HepG2 (cell line): Measurements from ENCODE around the gene UNC13D. TPM values are rescaled to one million over a fixed set of nuclear protein-coding genes. Genes with fewer than 3 reads are reported as not detected.
A peak's percentile ranks its signal among the peaks of the same experiment; 100 is the strongest.

Source experiments
- CHD2 ChIP-seq: IDR thresholded peaks from 2 replicates; pipeline ENCODE4 v1.6.1; 2011; ENCODE audit warnings: low read depth, low read length, improper control_type of control experiment
- IKZF4 ChIP-seq: sonication (generic); formaldehyde crosslinking; IDR thresholded peaks from 2 replicates; pipeline ENCODE4 v1.5.1; 2020; ENCODE audit warnings: borderline replicate concordance, mild to moderate bottlenecking, low read depth, missing genetic modification reagents; ENCODE audit errors: not compliant biosample characterization
- IRX3 ChIP-seq: sonication (generic); formaldehyde crosslinking; IDR thresholded peaks from 2 replicates; pipeline ENCODE4 v1.8.1; 2023; ENCODE audit warnings: mild to moderate bottlenecking, low read depth, missing genetic modification reagents, borderline replicate concordance
- JARID2 ChIP-seq: sonication (generic); formaldehyde crosslinking; IDR thresholded peaks from 2 replicates; pipeline ENCODE4 v1.8.1; 2023; ENCODE audit warnings: missing genetic modification reagents, inconsistent platforms; ENCODE audit not compliant: insufficient replicate concordance
- MTA1 ChIP-seq: sonication (generic); formaldehyde crosslinking; IDR thresholded peaks from 2 replicates; pipeline ENCODE4 v1.4.0; 2020; ENCODE audit warnings: missing genetic modification reagents, mild to moderate bottlenecking, borderline replicate concordance
- NCOA5 ChIP-seq: sonication (generic); formaldehyde crosslinking; IDR thresholded peaks from 2 replicates; pipeline ENCODE4 v1.4.0; 2020; ENCODE audit warnings: missing genetic modification reagents
- NFE2L1 ChIP-seq: sonication (generic); formaldehyde crosslinking; IDR thresholded peaks from 2 replicates; pipeline ENCODE4 v1.4.0; 2020; ENCODE audit warnings: missing genetic modification reagents, mild to moderate bottlenecking, borderline replicate concordance
- SIN3B ChIP-seq: fragments of 150-350 bp; IDR thresholded peaks from 2 replicates; pipeline ENCODE4 v1.6.1; 2014; ENCODE audit warnings: low read length
- ZFP62 ChIP-seq: sonication (generic); formaldehyde crosslinking; IDR thresholded peaks from 2 replicates; pipeline ENCODE4 v1.4.0; 2020; ENCODE audit warnings: missing genetic modification reagents
- ZNF431 ChIP-seq: sonication (generic); formaldehyde crosslinking; IDR thresholded peaks from 2 replicates; pipeline ENCODE4 v1.9.0; 2022; ENCODE audit warnings: missing genetic modification reagents, low read depth, mild to moderate bottlenecking, borderline replicate concordance
- ZNF703 ChIP-seq: sonication (generic); formaldehyde crosslinking; IDR thresholded peaks from 2 replicates; pipeline ENCODE4 v1.5.1; 2020; ENCODE audit warnings: missing genetic modification reagents, mild to moderate bottlenecking, moderate library complexity, borderline replicate concordance
- polyA plus RNA-seq, 8 experiments: library from polyadenylated mRNA; depleted of rRNA in 3 of 8; stranded (reverse) in 7 of 8; unstranded in 1 of 8; fragments of >200 nt; fragmentation: Illumina TruSeq in 4 of 8; extraction: Trizol in 4 of 8; gene quantifications; 2 replicates each; pipeline versions ENCODE4 v1.2.1 to v1.2.3, GENCODE V29; 2011 to 2016; ENCODE audit warnings: low read depth in 4 of 8, missing spikeins in 1 of 8, mixed read lengths in 1 of 8; ENCODE audit not compliant: insufficient read depth in 1 of 8
- total RNA-seq, 5 experiments: library from RNA; depleted of rRNA; stranded (reverse); fragments of >200 nt; fragmentation: Illumina TruSeq; extraction: Trizol; gene quantifications; 2 replicates each; pipeline ENCODE4 v1.2.3, GENCODE V29; 2016; ENCODE audit warnings: low read depth in 1 of 5
- TF ChIP-seq, protein P1 (sequence below): sonication (generic); formaldehyde crosslinking; IDR thresholded peaks from 2 replicates; pipeline ENCODE4 v1.9.0; 2021; ENCODE audit warnings: missing genetic modification reagents, borderline replicate concordance
- TF ChIP-seq, protein P2 (sequence below): sonication (generic); formaldehyde crosslinking; conservative IDR thresholded peaks from 2 replicates; pipeline ENCODE4 v1.4.0; 2020; ENCODE audit warnings: missing genetic modification reagents
- TF ChIP-seq, protein P3 (sequence below): sonication (generic); formaldehyde crosslinking; conservative IDR thresholded peaks from 2 replicates; pipeline ENCODE4 v1.8.0; 2022; ENCODE audit warnings: low read depth, missing genetic modification reagents

The UNC13D gene
- total and polyA plus RNA-seq, 2 of the 13 experiments (the other 11 are each of a cell fraction or from before 2014, with no cell fraction given) = 29.7 to 42.7 TPM

DNA sequence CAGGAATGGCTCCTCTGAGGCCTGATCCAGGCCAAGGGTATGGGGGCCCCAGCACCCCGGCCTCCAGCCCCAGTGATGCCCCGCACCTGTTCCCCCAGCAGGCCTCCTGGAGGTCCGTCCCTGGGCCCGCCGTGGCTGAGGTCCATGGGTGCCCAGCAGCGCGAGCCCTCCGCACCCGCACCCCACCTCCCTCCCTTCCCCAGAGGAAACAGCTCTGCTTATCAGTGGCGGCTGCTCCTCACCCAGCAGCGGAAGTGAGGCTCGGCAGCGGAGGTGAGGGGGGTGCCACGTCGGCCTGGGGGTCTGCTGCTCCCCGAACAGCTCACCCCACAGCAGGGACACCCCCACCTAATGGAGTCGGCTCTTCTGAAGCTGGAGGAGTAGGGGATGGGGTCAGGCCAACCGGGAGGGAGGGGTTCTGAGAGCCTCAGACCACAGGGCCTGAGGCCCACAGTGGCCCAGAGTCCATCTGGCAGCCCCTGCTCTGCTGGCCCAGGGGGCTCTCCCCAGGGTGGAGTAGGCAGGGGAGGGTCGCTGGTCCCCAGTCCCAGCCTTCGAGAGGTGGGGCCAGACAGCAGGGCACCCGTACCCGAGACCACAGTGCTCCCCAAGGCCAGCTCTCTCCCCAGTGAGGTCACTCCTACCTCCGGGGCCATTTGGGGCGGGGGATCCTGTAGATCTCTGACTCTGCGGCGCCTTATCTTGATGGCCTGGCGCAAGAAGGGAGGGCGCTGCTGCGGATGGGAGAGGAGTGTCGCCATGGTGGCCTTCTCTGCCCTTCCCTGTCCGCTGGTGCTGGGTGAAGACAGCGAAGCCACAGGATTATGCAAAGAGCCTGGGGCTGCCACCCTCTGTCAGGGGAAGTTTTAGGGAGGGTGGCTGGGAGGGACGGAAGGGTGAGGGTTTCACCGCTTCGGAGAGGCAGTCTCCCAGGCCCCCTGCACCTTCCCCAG is at the start of gene UNC13D (continued):
- TF ChIP-seq ZNF431 (CRISPR knock-in tag) (peak; percentile 42; the same call in 1 of the 2 replicates), IKZF4 (CRISPR knock-in tag) (peak; percentile 36), NFE2L1 (CRISPR knock-in tag) (peak; percentile 46; the same call in 1 of the 2 replicates), NCOA5 (CRISPR knock-in tag) (no peak), IRX3 (CRISPR knock-in tag) (no peak), MTA1 (CRISPR knock-in tag) (peak; percentile 66; the same call in 1 of the 2 replicates), CHD2 (no peak), JARID2 (CRISPR knock-in tag) (no peak), SIN3B (no peak), ZFP62 (CRISPR knock-in tag) (no peak), ZNF703 (no peak)
- TF ChIP-seq, protein P1, sequence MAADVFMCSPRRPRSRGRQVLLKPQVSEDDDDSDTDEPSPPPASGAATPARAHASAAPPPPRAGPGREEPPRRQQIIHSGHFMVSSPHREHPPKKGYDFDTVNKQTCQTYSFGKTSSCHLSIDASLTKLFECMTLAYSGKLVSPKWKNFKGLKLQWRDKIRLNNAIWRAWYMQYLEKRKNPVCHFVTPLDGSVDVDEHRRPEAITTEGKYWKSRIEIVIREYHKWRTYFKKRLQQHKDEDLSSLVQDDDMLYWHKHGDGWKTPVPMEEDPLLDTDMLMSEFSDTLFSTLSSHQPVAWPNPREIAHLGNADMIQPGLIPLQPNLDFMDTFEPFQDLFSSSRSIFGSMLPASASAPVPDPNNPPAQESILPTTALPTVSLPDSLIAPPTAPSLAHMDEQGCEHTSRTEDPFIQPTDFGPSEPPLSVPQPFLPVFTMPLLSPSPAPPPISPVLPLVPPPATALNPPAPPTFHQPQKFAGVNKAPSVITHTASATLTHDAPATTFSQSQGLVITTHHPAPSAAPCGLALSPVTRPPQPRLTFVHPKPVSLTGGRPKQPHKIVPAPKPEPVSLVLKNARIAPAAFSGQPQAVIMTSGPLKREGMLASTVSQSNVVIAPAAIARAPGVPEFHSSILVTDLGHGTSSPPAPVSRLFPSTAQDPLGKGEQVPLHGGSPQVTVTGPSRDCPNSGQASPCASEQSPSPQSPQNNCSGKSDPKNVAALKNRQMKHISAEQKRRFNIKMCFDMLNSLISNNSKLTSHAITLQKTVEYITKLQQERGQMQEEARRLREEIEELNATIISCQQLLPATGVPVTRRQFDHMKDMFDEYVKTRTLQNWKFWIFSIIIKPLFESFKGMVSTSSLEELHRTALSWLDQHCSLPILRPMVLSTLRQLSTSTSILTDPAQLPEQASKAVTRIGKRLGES = no peak
- TF ChIP-seq, protein P2, sequence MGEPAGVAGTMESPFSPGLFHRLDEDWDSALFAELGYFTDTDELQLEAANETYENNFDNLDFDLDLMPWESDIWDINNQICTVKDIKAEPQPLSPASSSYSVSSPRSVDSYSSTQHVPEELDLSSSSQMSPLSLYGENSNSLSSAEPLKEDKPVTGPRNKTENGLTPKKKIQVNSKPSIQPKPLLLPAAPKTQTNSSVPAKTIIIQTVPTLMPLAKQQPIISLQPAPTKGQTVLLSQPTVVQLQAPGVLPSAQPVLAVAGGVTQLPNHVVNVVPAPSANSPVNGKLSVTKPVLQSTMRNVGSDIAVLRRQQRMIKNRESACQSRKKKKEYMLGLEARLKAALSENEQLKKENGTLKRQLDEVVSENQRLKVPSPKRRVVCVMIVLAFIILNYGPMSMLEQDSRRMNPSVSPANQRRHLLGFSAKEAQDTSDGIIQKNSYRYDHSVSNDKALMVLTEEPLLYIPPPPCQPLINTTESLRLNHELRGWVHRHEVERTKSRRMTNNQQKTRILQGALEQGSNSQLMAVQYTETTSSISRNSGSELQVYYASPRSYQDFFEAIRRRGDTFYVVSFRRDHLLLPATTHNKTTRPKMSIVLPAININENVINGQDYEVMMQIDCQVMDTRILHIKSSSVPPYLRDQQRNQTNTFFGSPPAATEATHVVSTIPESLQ = 0 out of 2 replicates have a peak, but pooled peaks have one; percentile 62
- TF ChIP-seq, protein P3, sequence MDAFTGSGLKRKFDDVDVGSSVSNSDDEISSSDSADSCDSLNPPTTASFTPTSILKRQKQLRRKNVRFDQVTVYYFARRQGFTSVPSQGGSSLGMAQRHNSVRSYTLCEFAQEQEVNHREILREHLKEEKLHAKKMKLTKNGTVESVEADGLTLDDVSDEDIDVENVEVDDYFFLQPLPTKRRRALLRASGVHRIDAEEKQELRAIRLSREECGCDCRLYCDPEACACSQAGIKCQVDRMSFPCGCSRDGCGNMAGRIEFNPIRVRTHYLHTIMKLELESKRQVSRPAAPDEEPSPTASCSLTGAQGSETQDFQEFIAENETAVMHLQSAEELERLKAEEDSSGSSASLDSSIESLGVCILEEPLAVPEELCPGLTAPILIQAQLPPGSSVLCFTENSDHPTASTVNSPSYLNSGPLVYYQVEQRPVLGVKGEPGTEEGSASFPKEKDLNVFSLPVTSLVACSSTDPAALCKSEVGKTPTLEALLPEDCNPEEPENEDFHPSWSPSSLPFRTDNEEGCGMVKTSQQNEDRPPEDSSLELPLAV (CRISPR knock-in tag) = no peak
